Midbrain (tissue), 1 donor: ENCODE data around the gene AADAC.
"Not testable (repeated sequence)": the region's sequence is repeated elsewhere in the genome, so short reads cannot be mapped to it uniquely, and the experiment has no call there.

Experiments
- DNase-seq: peaks from one replicate; lab custom pipeline; 2025; lab: John Stamatoyannopoulos, UW

Gene AADAC

DNA sequence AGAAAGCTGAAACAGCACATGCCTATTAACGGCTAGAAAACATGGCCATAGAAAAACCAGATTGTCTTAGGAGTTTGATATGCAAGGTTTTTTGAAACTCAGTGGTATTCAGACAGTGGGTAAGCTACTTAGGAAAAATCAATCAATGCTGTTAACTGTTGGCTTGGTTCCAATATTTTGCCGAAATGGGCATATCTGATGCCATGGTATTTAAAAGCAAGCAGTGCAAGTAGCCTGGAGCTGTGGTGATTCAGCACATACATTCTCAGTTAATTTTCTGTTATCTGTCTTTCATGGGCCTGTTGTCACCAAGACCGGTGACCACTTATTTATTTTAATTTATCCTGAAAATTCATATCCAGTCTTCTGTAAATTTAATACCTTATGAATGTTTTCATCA, 42.2 kb downstream of the AADAC start:
- DNase-seq = no peak

DNA sequence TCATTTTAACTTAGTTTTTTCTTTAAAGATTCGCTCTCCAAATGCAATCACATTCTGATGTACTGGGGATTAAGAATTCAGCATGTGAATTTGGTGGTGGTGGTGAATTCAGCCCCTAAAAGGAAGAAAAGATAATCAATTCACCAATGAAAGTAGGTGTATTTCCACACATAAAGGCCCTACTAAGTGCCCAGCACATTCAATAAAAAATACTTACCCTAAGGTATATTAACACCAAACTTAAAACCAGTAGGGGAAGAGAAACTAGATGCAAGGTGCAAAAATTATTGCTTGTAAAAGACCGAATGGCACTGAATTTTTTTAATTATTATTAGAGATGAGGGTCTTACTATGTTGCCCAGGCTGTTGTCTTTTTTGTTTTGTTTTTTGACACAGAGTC, 42.7 kb downstream of the AADAC start:
- DNase-seq = no peak

DNA sequence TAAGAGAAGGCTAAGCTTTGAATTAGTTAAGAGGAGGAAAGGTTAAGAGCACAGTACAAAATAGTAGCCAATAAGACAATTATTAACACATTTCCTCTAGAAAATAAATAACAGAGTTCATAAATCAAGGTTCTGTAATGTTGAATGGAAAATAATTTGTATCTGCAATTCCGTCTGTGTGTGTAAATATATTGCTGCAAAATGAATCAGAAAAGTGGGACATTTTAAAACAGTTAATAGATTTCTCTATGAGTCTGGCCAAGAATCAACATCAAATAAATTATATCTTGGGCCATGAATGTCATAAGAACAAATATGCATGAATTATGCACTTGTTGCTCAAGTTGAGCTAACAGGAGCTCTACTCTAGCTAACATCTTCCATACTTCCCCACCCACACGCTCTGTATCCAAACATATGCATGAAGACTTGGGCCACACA, 45.3 kb downstream of the AADAC start:
- DNase-seq = no peak

DNA sequence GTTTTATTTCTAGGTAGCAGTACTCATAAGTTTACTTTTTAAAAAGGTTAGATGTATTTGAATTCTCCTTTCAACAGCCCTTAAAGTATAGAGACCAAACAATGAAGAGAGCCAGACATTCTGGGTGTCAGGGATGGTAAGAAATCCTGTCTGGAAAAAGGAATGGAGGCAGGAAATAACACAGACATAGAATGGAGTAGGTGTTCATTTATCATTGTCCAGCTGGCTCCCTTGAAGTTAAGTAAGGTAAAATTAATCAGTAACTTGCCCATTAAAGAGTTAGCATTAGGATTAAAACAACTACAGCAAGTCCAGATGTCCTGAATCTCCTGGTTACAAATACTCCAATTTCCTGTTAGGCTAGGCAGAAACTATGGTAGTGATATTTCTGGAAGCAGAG, 46.0 kb downstream of the AADAC start:
- DNase-seq = no peak

DNA sequence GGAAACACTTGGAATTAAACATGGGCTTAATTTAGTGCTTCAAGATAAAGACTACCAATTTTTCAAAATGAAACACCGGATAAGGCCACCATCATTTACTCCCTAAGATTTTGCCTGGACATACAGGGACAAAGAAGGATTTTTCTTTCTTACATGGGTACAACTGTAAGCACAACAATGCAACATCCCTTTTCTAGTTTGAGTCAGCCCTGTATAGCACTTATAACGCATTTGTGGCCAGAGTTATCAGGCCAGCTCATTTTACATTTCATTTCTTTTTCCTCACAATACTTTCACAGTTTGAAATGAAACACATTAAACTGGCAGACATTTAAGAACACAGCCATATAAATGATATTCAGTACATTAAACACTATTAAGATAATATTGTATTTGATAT, 49.7 kb downstream of the AADAC start:
- DNase-seq = no peak

DNA sequence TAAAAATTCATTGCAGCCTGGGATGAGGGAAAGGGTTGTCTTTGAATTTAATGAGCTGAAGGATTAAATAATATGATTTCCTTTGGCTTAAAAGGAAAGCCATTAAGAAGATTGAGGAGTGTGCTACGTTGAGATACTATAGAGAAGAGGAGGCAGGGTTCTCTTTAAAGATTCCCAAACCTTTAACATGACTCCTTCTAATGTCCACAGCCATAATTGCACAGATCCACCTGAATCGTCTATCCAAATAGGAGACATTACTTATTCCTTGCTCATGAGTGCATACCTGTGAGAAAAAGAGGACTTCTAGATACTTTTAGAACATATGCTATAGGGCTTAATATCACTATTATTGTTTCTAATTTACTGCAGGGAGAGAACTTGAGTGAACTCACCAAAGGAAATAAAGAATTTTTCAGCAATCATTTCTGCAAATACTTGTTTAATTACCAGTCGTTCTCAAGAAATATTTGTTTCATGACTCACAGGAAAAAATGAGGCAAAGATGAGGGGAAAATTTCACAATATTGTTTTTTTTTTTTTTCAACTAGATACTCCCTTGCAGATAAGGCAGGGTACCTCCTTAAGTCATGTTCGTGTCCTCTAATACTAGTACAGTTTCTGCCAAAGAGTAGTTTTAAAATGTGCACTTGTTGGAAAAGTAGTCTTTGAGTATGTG, 50.6 kb downstream of the AADAC start:
- no peak for DNase-seq

DNA sequence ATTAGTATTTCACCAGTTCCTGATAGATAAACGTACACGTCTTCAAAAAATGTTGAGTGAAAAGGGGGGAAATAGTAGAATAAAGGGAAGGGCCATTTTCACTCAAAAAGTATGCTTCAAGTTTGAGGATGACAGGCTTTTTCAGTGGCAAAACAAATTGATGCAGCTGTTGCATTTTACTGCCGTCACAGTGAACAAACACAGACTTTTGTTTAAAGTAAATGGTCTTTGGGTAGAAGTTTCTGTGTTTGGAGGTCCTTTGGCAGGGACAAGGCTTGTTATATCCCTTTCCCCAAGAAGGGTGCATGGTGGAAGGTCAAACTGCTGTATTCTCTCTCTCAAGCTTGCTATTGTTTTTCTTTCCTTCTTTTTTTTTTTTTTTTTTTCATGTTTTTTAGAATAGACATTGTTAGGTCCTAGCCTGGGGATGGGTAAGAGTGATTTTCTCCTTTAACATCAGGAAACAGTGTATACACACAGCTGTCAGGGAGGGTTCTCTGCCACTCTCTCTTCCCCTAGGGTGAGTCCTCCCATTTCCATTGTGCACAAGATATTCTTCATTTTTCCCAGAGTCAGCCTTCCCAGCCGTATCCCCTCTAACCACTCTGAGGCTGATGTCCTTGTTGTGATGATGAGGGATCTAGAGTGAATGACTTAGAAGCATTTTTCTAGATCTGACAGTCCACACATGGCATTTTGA, 52.9 kb downstream of the AADAC start:
- no peak for DNase-seq

DNA sequence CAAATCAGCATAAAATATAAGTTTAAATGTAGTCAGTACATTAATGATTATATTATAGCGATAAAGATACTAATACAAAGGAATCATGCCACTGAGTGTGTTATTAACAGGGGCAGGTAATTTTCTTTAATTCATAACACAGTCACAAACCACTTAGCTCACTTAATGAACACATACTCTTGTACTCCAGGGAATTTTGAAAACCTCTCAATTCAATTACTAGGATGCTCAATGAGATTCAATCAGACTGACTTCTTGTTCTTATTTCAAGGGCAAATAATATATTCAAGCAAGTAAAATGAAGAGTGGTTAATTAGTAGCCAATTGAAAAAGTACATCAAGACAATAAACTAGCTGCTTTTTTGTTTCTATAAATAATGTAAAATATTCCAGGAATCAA, 53.8 kb downstream of the AADAC start:
- DNase-seq = no peak

DNA sequence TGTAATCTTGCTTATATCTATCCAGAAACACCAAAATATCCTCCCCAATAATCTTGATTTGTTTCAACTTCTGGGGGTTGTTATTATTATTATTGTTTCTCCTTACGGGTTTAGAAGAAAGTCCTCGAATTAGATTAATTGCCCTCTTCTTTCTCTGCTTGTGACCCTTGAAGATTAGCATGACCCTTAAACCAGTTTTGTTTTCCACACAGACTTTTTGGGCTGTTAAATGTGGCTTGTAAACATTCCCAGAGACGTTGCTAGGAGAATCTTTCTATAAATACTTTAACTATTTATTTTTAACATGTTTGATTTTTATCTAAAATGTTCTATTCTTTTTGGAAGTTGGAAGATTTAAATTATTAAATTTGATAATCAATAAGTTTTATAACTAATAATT, 55.3 kb downstream of the AADAC start:
- no peak for DNase-seq

DNA sequence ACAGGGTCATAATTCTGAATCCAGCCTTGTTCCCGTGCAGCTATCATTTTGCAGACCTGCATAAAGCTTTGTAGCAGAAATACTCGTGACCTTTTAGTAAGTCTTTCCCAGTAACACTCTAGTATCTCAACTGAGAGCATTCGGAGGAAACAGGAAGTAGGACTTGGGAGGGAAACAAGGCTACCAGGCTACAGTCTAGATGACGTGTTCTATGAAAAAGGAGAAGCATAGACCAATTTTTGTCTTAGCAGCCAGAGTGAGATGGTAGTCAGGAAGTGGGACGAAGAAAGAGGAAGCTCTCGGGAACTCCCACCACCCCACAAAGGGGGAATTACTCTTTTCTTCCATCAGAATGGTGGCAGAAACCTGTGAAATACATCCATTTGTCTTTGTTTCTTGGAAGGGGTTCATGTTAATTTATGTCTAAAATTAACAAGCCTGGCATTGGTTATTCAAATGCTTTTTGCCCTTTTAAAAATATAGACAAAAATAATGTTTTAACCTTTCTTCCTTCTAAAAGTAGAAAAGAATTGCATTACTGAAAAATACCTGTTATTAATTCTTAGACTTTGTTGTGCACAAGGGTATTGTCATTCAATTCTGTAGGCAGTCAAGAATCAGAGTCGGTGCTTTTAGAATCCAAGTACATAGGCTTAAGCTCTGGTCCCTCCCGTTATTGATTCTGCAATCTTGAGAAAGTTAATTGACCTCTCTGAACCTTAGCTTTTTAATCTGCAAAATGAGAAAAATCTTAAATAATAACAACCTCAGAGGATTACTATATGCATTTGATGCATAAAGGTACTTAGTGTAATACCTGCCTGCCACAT, 57.9 kb downstream of the AADAC start:
- peak; percentile 33 for DNase-seq

DNA sequence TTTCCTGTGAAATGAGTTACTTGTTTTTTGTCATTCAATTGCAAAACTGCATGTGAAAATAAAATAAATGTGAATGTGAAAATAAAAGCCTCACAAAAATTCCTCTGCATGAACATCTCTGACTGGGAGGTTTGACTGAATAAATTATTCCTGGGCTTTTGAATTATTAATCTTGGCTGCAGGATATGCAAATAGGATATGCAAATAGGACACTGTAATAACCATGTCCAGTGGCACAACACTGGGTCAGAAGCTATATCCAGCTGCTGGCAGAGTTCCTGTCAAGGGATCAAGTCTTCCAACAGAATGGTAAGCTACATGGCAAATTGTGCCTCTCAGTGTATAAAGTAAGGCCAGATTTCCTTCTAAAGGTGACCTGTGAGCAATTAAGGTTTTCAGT, 59.5 kb downstream of the AADAC start, which contains the start of gene SUCNR1:
Gene SUCNR1 (plus strand): TSS at position 246 of the 400 bp plus-strand sequence. CDS start 6,250 bp downstream, outside the sequence.
- DNase-seq = no peak

DNA sequence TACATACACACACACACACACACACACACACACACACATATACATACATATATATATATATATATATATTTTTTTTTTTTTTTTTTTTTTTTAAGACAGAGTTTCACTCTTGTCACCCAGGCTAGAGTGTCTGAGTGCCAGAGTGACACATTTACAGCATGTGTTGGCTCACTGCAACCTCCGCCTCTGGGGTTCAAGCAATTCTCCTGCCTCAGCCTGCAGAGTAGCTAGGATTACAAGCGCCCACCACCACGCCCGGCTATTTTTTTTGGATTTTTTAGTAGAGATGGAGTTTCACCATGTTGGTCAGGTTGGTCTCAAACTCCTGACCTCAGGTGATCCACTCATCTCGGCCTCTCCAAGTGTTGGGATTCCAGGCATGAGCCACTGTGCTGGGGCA, 60.2 kb downstream of the AADAC start:
- DNase-seq = not testable (repeated sequence)

DNA sequence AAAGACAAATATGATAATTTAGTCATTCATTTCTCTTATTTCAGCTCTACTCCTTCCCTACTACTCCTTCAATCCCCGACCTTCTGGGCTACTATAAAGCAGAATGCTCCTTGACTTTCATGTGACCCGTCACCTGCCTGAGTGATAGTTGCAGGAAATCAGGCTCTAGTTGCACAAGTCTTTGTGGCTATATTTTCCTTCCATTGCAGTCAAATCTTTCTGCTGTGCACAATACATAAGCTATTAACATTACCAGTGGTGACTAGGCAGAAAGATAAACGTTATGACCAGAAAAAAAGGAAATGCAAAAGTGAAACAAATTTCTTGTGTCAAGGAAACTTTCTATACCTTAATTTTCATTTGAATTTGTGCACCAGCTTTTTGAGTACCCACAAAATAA, 61.8 kb downstream of the AADAC start:
- DNase-seq = no peak

DNA sequence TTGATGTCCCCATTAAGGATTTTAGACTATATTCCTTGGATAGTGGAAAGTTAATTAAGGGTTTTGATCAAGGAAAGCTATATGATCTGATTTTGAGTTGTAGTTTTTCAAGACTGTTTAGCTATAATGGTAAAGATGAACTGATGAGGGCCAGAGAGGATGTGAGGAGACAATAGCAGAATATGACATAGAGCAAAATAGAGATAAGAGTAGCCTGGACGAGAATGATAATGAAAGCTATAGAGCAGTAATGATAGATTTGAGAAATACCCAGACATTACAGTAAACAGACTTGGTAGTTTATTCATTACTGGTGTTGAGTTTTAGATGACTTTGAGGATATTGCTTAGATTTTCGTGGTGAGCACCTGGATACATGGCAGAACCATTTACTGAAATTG, 63.4 kb downstream of the AADAC start:
- no peak for DNase-seq
